Calu3 (cell line): Measurements from ENCODE around the gene CAMK1. TPM values are rescaled to one million over a fixed set of nuclear protein-coding genes. Genes with fewer than 3 reads are reported as not detected.

ENCODE experiments used
- BruUV-seq: library from RNA; stranded (reverse); fragments of 400-500 nt; replicated peaks from 2 replicates; lab custom pipeline; 2021; lab: Mats Ljungman, UMichigan
- CTCF ChIA-PET: fragments of 300-600 bp; sonication (Branson Sonifier 250); formaldehyde crosslinking; loops from one replicate; lab custom pipeline; 2022; ENCODE audit warnings: antibody characterized with exemption; lab: Charles Lee
- DNase-seq: peaks from one replicate; pipeline ENCODE4 v3.0.0; 2022
- H3K27ac Mint-ChIP-seq: one replicate; pipeline ENCODE4 v1.8.0; 2022; ENCODE audit warnings: mixed read lengths; ENCODE audit not compliant: unreplicated experiment
- H3K27me3 Mint-ChIP-seq: one replicate; pipeline ENCODE4 v1.8.0; 2022; ENCODE audit warnings: mixed read lengths; ENCODE audit not compliant: unreplicated experiment
- H3K36me3 Mint-ChIP-seq: one replicate; pipeline ENCODE4 v1.8.0; 2022; ENCODE audit warnings: mild to moderate bottlenecking, moderate library complexity, mixed read lengths; ENCODE audit not compliant: insufficient read depth, unreplicated experiment
- H3K4me1 Mint-ChIP-seq: one replicate; pipeline ENCODE4 v1.8.0; 2022; ENCODE audit warnings: mild to moderate bottlenecking, low read depth, mixed read lengths; ENCODE audit not compliant: unreplicated experiment
- H3K4me3 Mint-ChIP-seq: one replicate; pipeline ENCODE4 v1.8.0; 2022; ENCODE audit warnings: mild to moderate bottlenecking, low read depth, moderate library complexity, mixed read lengths; ENCODE audit not compliant: unreplicated experiment
- H3K9me3 Mint-ChIP-seq: one replicate; pipeline ENCODE4 v1.8.0; 2022; ENCODE audit warnings: low read depth, mixed read lengths; ENCODE audit not compliant: unreplicated experiment
- intact Hi-C: fragments of 100-400 bp; cut with micrococcal nuclease; formaldehyde crosslinking; loops from one replicate; pipeline ENCODE4 v1.10.0; 2022; ENCODE audit not compliant: unreplicated experiment
- total RNA-seq: library from RNA; stranded (reverse); gene quantifications from 2 replicates; pipeline ENCODE4 v1.2.3, GENCODE V29; 2022
- TF ChIP-seq, protein P1 (sequence below): fragments of 200-600 bp; IDR thresholded peaks from one replicate; pipeline ENCODE4 v1.8.0; 2022; ENCODE audit warnings: antibody characterized with exemption; ENCODE audit not compliant: unreplicated experiment

Gene CAMK1
- total RNA-seq, 1 experiment from 2014 or later = 7.2 TPM

DNA sequence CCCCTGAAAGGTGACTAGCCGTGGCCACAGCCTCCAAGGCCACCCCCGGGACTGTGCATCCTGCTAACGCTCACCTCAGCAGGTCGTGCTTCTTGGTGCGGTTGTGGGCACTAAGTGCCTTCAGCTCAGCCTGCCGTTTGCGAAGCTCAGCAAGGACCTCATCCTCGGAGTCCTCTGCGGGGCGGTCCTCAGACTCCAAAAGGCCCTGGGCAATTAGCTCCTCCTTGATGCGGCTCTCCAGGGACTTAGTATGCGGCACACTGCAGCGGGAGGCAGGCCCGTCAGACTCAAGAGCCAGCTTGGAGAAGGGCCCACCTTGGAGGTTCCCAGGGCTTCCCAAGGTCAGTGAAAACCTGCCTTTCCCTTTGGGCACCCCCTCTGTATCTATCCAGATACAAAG is 14.2 kb upstream of the CAMK1 start:
- intact Hi-C loops = no loop called here
- H3K4me1 Mint-ChIP-seq = no peaks in the 10 kb centered on the region
- H3K27me3 Mint-ChIP-seq = no peaks in the 10 kb centered on the region
- TF ChIP-seq, protein P1, sequence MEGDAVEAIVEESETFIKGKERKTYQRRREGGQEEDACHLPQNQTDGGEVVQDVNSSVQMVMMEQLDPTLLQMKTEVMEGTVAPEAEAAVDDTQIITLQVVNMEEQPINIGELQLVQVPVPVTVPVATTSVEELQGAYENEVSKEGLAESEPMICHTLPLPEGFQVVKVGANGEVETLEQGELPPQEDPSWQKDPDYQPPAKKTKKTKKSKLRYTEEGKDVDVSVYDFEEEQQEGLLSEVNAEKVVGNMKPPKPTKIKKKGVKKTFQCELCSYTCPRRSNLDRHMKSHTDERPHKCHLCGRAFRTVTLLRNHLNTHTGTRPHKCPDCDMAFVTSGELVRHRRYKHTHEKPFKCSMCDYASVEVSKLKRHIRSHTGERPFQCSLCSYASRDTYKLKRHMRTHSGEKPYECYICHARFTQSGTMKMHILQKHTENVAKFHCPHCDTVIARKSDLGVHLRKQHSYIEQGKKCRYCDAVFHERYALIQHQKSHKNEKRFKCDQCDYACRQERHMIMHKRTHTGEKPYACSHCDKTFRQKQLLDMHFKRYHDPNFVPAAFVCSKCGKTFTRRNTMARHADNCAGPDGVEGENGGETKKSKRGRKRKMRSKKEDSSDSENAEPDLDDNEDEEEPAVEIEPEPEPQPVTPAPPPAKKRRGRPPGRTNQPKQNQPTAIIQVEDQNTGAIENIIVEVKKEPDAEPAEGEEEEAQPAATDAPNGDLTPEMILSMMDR = no peak
- DNase-seq = no peak
- no peaks in the 10 kb centered on the region for H3K9me3 Mint-ChIP-seq
- CTCF ChIA-PET = no interaction called here
- no peak overlapping the region for H3K4me3 Mint-ChIP-seq
- peaks cover 45% of the 10 kb centered on the region for H3K36me3 Mint-ChIP-seq
- no peak overlapping the region for H3K27ac Mint-ChIP-seq
- no TSS peak for BruUV-seq

DNA sequence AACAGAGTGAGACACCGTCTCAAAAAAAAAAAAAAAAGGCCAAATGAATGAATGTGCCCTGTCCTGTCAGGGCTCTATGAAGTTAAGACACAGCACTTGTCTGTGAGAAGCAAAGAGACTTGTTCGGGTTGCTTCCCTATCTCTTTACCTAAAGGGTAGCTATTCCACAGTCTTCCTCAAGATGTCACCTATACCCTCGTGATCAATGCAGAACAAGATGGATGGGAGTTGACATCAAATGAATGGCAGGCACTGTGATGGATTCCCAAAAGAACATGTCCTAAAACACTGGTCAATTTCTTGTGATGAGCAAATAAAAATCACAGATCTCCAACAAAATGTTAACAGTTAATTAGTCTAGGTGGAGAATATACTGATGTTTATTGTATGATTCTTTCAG is 13.0 kb upstream of the CAMK1 start:
- TF ChIP-seq, protein P1 = no peak

DNA sequence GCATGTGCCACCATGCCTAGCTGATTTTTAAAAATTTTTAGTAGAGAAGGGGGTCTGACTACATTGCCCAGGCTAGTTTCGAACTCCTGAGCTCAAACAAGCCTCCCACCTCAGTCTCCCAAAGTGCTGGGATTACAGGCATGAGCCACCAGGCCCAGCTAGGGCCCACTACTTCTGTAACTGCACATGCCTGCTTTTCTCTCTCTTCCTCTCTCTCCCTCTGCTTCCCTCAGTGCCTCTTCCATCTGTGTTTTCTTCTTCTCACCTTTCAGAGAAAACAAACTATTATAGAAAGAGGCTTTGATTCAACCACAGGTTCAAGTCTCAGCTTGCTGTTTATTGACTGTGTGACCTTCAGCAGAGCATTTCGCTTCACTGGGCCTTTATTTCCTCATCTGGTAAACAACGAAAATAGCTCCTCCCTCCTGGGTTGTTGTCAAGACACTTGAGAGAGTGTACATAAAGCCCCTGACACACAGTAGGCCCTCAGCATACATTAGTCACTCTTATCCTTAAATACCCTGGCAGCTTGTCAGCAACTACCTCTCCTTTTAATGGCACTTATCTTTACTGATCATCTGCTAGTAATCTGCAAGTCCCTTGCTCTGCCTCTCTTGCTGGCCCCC is 12.3 kb upstream of the CAMK1 start:
- Mint-ChIP-seq H3K9me3 (no peaks in the 10 kb centered on the region), H3K27me3 (no peaks in the 10 kb centered on the region), H3K27ac (no peak overlapping the region), H3K4me3 (no peak overlapping the region), H3K36me3 (peaks cover 30% of the 10 kb centered on the region), H3K4me1 (no peaks in the 10 kb centered on the region)
- TF ChIP-seq, protein P1 = no peak
- no peak for DNase-seq
- intact Hi-C loops = no loop called here
- CTCF ChIA-PET = interaction anchor here (1.0 kb wide), 1 partner anchor 14 kb away, joined by 4 read pairs; no protein-coding TSS in a partner anchor
- no TSS peak for BruUV-seq

More for the DNA sequence above, 13.0 kb upstream of the CAMK1 start:
- no peak overlapping the region for H3K4me3 Mint-ChIP-seq
- H3K27me3 Mint-ChIP-seq = no peaks in the 10 kb centered on the region
- H3K9me3 Mint-ChIP-seq = no peaks in the 10 kb centered on the region
- intact Hi-C loops = no loop called here
- BruUV-seq = no TSS peak
- no peaks in the 10 kb centered on the region for H3K4me1 Mint-ChIP-seq
- no peak overlapping the region for H3K27ac Mint-ChIP-seq
- CTCF ChIA-PET = interaction anchor here (0.7 to 1.0 kb wide), 2 partner anchors 14 to 77 kb away, joined by 3 to 4 read pairs; no protein-coding TSS in a partner anchor
- peaks cover 35% of the 10 kb centered on the region for H3K36me3 Mint-ChIP-seq
- DNase-seq = no peak

DNA sequence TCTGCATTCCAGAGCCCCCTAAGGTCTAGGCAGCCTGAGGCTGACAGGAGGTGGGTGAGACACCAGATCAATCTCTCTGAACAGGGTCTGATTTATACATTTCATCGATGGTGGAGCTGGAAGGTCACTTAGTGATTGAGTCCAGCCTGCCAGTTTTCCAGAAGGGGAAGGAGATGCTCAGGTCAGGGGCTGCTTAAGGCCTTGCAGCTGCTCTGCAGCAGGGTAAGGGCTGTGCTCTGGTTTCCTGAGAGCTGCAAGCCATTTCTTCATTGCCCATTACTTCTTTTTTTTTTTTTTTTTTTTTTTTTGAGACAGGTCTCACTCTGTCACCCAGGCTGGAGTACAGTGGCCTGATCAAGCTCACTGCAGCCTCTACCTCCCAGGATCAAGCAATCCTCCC is 11.8 kb upstream of the CAMK1 start:
- TF ChIP-seq, protein P1 = no peak
- CTCF ChIA-PET = no interaction called here
- Mint-ChIP-seq H3K4me1 (no peaks in the 10 kb centered on the region), H3K4me3 (no peak overlapping the region), H3K36me3 (peaks cover 30% of the 10 kb centered on the region), H3K9me3 (no peaks in the 10 kb centered on the region), H3K27ac (no peak overlapping the region), H3K27me3 (no peaks in the 10 kb centered on the region)
- no TSS peak for BruUV-seq
- intact Hi-C loops = no loop called here
- no peak for DNase-seq
